NCI-H345 treated with DMSO at 0.1 percent for 48 hours (cell line): ENCODE data around the gene STRN.
"Not testable (repeated sequence)": the region's sequence is repeated elsewhere in the genome, so short reads cannot be mapped to it uniquely, and the experiment has no call there.

Experiments
- DNase-seq: peaks from one replicate; lab custom pipeline; 2025; ENCODE audit not compliant: unreplicated experiment; lab: John Stamatoyannopoulos, UW

The STRN gene

DNA sequence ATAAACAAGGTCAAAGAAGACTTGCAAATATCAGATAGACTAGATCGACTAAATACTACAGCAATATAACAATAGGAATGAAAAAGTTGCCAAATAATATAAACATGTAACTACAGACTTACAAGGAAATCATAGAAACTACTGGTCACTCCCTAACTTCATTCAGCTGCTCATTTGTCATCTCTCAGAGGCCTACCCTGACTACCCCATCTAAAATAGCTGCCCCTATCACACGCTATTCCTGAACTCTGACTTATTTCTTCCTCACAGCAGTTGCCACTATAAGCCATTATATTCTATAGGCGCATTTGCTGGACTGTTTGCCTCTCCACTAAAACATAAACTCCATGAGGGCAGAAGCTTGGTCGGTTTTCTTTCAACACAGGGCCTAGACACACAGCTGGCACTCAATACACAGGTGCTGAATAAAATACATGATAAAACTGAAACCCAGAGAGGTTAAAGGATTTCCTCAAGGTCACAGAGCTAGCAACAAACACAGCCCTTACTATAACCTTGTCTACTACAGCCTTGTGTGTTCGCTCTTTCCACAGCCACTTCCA is 1.8 kb downstream of the STRN start:
- no peak for DNase-seq

DNA sequence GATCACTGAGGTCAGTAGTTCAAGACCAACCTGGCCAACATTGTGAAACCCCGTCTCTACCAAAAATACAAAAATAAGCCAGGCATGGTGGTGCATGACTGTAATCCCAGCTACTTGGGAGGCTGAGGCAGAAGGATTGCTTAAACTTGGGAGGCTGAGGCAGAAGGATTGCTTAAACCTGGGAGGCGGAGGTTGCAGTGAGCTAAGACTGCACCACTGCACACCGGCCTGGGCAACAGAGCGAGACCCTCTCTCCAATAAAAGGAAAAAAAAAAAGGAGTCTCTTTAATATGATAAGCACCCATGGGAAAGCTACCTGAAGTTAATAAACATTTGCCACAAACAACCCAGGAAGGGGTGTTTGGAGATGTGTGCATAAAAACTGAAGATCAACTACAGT is 2.6 kb downstream of the STRN start:
- DNase-seq, result no peak

DNA sequence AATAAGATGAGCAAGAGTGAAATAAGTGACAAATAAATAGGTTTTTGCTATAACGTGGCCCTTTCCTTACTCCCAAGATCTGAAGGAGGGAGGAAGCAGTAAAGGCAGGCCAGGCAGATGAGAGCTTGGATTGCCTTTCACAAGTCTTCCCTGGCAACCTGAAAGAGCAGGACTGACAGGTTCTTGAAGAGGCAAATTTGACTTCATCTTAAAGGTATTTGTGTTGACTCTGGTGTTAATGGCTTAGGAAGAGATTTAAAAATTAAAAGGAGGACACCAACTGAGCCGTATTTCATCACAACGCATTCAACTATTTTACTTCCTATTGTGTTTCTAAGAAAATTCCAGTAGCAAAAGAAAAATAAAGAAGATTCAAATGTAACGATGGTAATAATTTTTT is 3.2 kb downstream of the STRN start:
- no peak for DNase-seq

DNA sequence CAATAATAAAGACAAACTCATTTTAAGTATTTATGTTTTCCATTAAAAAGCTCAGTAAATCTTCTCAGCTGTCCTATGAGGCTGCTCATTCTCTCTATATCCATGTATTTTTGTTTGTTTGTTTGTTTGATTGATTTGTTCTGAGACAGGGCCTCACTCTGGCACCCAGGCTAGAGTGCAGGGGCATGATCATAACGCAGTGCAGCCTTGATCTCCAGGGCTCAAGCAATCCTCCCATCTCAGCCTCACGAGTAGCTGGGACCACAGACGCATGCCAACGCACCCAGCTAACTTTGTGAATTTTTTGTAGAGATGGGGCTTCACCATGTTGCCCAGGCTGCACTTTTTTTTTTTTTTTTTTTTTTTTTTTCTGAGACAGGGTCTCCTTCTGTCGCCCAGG is 5.6 kb downstream of the STRN start:
- DNase-seq, result no peak

DNA sequence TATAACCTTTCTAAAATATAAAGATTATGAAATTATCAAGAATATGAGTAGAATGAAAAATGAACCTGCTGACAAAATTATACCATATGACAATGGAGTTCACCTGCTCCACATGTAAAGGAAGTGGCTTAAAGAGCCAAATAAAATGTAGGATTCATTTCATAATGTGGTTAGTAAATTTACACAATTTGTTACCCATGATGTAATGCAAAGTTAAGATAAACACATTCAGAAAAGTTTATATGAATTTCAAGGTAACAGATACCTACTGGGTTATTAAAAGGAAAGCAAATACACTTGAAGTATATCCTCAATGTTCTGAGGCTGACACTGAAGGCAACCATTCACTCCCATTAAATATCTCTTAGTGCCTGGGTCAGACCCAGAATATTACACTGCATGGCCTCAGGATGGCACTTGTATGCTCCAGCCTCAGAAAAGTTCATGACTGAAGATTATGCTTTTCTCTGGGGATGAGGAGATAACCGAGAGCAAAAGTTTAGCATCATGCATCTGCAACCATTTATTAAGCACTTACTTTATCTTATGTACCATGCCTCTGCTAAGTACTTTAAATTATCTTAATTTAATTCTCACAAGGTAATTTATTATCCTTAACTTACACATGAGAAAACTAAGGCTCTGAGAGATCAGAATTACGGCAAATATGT is 6.2 kb downstream of the STRN start:
- DNase-seq, result no peak

DNA sequence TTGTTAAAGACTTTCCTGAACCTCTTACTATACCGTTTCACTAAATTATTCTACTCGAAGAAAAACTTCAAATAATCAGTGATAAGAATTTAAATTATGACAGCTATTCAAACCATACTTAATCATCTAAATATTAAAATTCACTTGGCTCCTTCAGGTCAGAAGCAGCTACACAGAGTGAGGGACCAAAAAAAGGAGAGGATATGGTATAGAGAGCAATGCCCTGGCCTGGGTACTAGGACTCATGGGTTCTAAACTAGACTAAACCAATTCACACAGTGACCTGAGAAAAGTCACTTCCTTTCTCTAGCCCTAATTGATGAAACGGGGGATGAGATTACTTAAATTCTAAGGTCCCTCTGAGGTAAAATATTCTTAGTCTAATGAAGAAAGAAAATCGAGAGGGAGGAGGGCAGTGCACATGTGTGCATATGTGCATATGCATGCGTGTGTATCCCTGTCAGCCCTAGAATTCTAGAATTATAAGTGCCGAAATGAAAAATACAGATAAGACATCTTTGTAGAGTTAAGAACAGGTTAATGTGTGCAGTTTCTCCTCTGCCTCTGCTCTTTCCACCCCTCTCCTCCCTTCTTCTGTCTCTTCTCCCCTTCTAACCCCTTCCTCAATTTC is 11.2 kb downstream of the STRN start:
- no peak for DNase-seq

DNA sequence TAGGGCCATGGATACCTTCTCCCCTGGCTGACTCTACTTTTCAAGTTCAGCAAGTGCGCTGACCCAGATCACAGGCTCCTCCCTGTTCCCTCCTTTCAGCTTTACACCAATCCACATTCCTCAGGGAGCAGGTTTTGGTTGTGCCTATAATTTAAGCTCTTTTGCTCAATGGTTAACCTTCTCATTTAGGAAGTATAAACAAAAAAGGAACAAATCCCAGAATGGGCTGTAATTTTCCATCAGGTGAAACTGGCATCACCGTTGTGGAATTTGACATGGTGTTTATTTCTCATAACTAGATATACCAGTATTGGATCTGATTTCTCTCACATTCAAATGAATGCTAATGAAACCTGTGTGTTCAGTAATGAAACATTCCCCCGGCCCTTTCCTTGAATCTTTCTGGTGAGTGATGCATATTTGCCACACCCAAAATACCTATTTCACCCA is 13.6 kb downstream of the STRN start:
- DNase-seq, result no peak

DNA sequence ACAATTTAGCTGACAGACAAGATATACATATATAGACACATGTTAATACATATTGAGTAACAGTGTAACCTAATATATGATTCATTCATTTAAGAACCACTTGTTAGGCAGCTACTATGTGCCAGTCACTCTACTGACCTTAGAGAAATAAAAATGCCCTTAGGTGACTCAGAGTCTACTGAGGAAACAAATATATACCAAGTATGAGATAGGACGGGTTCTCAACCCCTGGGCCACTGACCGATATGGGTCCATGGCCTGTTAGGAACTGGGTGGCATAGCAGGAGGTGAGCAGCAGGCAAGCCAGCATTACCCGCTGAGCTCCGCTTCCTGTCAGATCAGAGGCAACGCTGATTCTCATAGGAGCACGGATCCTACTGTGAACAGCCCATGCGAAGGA is 14.8 kb downstream of the STRN start:
- no peak for DNase-seq

DNA sequence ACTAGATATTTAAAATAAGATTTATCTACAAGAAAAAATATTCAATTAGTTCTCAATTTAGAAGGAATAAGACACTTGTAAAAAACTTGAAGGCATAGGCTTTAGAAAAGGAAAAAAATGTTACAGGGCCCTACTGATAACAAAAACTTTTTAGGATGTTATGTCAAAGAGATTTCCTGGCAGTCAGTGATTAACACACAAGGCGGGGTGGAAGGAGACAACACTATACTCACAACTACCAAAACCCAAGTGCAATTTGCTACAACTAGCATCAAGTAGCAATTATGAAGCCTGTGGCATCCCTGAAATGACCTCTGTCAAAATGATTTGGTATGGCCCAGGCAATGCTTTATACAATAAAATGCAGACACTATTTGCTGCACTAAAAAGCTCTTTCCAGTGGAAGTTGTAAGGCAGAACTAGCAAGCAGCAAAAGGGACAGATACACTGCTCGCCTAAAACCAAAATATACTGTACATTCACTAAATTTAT is 15.3 kb downstream of the STRN start:
- no peak for DNase-seq

DNA sequence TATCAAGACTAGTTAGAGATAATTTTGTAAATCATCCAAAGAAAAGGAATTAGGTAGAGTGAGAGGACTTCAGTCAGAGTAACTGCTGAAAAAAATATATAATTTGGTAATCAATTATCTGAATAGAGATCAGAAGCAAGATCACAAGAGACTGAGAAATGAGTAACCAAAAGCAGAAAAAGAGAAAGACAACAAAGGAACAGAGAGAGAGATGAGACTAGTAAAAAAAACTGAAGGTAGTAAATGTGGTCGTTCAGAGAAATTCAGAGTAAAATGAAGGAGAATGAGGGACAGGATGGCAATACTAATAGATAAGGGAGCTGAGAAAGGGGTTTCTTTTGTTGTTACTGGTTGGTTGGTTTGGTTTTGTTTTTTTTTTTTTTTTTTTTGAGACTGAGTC is 16.5 kb downstream of the STRN start:
- no peak for DNase-seq

DNA sequence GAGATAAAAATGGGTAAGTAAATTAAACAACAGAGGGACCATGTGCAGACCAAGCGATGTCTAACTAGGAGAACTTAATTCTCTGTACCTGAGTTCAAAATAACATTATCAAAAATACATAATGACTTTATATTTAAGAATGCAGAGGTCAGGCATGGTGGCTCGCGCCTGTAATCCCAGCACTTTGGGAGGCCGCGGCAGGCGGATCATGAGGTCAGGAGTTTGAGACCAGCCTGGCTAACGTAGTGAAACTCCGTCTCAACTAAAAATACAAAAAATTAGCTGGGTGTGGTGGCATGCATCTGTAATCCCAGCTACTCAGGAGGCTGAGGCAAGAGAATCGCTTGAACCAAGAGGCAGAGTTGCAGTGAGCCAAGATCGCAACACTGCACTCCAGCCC is 21.1 kb downstream of the STRN start:
- not testable (repeated sequence) for DNase-seq

DNA sequence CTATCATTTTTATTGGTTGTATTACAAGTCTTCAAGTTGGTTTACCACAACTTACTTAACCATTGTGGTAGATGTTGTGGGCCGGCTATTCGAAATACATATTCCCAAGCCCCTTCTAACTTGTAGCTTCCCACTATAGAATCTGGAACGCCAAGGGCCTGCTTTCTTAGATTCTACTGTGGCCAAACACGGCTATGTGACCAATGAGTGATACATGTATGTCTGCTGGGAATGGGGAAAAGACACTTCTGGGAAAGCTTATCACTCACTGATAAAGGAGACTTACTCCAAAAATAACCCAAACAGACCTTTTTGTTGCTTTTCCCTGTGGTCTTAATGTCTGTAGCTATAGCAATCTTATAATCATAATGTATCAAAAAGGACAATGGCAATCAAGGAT is 24.5 kb downstream of the STRN start:
- no peak for DNase-seq

DNA sequence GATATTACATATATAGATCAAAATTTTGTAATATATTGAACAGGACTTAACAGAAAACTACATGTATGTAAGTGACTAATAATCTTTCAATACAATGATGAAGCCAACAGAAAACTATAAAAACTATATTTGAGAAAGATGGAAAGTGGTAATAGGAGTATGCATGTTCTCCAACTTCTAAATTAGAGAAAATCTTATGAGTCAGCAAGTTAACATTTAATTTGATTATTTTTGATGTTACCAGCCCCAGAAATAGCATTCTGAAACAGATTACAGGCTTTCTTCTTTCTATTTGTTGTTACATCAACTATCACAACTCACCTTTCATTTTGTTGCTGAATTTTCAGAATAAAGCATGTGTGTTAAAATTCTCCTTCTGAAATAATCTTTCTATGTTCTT is 29.8 kb downstream of the STRN start:
- DNase-seq, result not testable (repeated sequence)

DNA sequence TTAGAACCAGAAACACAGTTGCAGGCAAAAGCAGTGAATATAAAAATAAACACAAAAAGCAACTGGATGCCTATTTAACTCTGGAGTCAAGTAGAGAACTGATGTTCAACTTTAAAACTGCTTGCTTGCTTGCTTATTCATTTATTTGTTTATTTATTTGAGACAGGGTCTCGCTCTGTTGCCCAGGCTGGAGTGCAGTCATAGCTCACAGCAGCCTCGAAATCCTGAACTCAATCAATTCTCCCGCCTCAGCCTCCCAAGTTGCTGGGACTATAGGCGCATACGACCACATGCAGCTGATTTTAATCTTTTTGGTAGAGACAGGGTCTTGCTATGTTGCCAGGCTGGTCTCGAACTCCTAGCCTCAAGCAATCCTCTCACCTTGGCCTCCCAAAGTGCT is 34.6 kb downstream of the STRN start:
- DNase-seq, result not testable (repeated sequence)

DNA sequence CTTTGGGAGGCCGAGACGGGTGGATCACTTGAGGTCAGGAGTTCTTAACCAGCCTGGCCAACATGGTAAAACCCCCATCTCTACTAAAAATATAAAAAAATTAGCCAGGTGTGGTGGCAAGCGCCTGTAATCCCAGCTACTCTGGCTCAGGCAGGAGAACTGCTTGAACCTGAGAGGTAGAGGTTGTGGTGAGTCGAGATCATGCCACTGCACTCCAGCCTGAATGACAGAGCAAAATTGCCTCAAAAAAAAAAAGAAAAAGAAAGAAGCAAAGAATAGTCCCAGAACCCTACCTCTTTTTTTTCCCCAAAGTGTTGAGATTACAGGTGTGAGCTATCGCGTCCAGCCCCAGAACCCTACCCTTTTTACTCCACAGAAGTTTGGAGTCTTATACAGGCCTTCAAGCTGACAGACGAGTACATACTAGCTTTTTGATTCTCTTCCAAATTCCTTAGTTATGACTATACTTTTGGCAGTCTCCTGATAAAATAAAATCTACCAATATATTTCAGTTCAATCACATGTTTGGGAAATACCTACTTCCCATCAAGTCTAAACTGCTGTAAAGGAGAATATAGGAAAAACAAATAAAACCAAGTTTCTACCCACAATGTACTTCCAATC is 35.4 kb downstream of the STRN start:
- DNase-seq, result not testable (repeated sequence)

DNA sequence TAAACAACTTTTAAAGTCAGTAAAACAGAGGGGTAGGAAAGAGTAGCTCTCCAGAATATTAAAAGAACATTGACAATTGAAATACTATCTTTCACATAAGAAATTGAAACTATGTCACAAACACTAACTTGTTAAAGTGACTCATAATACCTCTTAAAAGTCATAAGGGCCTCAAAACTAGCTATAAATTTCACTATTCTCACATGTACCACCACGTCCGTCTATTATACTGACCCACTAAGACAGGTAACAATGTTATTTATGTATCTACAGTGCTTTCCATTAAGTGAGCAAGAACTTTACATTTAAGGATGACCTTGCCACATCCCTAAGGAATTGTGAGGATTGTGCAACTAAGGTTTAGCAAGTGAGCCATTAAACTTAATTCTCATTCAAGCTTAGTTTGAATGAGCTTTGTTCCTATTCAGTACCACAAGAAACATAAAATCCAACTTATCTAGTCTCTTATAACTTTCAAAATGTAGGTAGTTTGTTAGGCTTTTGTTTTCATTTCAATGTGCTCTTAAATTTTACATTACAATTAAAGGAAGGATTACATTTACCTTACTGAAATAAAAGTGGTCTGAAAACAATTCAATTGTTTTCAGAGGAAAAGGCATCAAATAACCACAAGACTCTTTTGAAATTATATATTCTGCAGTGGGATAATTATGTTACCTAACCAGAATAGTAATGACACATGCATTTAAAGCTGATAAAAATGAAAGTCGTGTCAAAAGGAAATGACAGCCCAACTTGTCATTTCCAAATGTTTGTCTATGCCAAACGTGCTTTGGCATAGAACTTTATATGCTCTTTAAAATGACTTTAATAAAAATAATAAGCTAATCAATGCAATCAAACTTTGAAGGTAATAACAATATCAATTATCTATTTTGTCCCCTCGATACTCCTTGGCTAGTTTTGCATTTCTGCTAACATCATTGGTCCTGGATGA is 39.9 kb downstream of the STRN start:
- not testable (repeated sequence) for DNase-seq

DNA sequence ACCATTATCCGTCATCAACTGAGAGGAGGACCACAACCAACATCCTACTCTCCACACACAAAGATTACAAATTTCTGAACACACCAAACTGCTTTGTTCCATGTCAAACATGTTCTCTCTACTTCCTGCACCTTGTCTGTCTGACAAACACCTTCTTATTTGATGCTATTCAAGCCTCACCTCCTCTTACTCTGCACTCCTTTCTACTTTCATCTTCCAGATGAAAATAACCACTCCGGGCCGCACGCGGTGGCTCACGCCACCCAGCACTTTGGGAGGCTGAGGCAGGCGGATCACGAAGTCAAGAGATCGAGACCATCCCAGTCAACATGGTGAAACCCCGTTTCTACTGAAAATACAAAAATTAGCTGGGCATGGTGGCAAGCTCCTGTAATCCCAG is 43.7 kb downstream of the STRN start:
- not testable (repeated sequence) for DNase-seq

DNA sequence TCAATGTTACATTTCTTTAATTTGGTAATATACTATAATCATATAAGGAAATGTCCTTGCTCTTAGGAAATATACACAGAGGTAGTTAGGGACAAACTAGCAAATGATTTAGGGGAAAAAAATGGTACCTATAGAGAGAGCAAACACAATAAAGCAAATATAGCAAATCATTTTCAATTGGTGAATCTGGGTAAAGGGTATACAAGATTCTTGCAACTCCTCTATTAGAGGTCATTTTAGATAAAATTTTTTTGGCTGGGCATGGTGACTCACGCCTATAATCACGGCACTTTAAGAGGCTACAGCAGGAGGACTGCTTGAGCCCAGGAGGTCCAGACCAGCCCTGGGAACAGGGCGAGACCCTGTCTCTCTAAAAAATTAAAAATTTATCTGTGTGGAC is 44.4 kb downstream of the STRN start:
- no peak for DNase-seq

DNA sequence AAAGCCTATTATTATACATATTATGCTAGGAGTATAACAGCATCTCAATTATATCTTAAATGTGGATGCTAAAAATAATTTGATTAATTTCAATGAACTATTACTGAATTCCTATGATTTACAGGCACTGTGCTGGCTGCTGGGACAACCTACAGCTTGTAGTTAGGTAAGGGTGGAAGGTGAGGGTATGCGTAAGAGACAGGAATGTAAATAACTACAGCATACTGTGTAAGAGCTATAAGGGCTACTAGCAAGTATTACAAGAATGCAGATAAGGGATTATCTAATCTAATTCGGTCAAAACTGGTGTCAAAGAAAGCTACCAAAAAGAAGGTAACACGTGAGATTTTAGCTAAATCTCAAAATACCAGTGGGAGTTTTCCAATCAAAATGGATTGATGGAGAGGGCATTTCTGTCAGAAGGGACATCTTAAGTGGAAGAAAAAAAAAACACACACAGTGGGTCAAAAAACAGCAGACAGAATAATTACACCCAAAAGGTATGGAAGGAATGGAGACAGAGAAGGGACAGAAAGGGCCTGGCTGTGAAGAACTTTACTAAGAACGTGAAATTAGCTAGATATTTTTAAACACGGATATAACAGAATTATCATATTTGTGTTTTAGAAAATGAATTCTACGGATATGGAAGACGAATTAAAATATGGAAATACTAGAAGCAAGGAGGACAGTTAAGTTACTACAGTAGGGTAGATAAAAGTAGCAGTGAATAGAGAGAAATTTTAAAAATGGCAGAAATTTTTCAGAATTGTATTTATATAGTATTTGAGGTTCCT is 47.1 kb downstream of the STRN start:
- DNase-seq, result no peak

DNA sequence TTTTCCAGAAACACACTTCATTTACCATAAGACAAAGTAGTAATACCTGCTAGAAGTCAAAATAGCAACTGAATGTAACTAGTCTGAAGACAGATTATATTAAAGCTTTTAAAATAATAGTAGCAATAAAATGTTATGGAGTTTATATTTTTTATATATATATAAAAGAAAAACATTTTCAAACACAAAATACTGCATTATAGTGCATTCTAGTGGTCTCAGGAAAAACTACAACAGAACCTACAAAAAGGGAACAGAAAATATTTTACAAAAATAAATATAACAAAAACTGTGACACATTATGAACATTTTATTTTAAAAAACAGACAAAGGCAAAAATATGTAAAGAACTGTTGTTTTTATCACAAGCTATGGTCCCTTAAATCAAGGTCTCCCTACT is 48.0 kb downstream of the STRN start:
- no peak for DNase-seq
